ENCODE data around the gene TRPM8.

GRCh38 chr2:233961905-233962304 is 44.7 kb downstream of the TRPM8 start:
- TF ChIP-seq GATA2 (IDR thresholded peaks at IDR 0.05; ENCODE audit: low read depth, low read length) (no peak), GATA3 (IDR thresholded peaks at IDR 0.05; ENCODE audit: low read depth, low read length) (no peak)
